ENCODE measurements around the gene TMEM108. TPM values are rescaled to one million over a fixed set of nuclear protein-coding genes. Genes with fewer than 3 reads are reported as not detected.

The TMEM108 gene
- polyA plus RNA-seq, 1 experiment = 0.63 TPM

- no peak for DNase-seq (ENCODE audit: low read depth, low spot score)
- Histone ChIP-seq H3K27ac (ENCODE audit: low read depth, low read length) (no peak overlapping the region), H3K4me3 (ENCODE audit: low read depth, low read length) (no peak overlapping the region), H3K9me3 (ENCODE audit: control insufficient read depth, insufficient read depth, low read length) (no peaks in the 10 kb centered on the region), H3K27me3 (ENCODE audit: control insufficient read depth, insufficient read depth, low read length) (no peaks in the 10 kb centered on the region)
- POLR2A ChIA-PET = no interaction called here
- TF ChIP-seq, protein P1, sequence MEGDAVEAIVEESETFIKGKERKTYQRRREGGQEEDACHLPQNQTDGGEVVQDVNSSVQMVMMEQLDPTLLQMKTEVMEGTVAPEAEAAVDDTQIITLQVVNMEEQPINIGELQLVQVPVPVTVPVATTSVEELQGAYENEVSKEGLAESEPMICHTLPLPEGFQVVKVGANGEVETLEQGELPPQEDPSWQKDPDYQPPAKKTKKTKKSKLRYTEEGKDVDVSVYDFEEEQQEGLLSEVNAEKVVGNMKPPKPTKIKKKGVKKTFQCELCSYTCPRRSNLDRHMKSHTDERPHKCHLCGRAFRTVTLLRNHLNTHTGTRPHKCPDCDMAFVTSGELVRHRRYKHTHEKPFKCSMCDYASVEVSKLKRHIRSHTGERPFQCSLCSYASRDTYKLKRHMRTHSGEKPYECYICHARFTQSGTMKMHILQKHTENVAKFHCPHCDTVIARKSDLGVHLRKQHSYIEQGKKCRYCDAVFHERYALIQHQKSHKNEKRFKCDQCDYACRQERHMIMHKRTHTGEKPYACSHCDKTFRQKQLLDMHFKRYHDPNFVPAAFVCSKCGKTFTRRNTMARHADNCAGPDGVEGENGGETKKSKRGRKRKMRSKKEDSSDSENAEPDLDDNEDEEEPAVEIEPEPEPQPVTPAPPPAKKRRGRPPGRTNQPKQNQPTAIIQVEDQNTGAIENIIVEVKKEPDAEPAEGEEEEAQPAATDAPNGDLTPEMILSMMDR (IDR thresholded peaks at IDR 0.05; ENCODE audit: low read depth, low read length) = no peak
- CTCF ChIA-PET = interaction anchor here (0.6 kb wide), 1 partner anchor 473 kb away, joined by 8 read pairs; no protein-coding TSS in a partner anchor
Measured at GRCh38 chr3:133189893-133190292, 151.7 kb downstream of the TMEM108 start.

GRCh38 chr3:133191818-133192217 lies 153.6 kb downstream of the TMEM108 start:
- H3K4me3 ChIP-seq (ENCODE audit: low read depth, low read length) = no peak overlapping the region
- H3K27ac ChIP-seq (ENCODE audit: low read depth, low read length) = no peak overlapping the region
- DNase-seq (ENCODE audit: low read depth, low spot score) = no peak
- H3K9me3 ChIP-seq (ENCODE audit: control insufficient read depth, insufficient read depth, low read length) = no peaks in the 10 kb centered on the region
- TF ChIP-seq, protein P1 (IDR thresholded peaks at IDR 0.05; ENCODE audit: low read depth, low read length) = no peak
- CTCF ChIA-PET = no interaction called here
- H3K27me3 ChIP-seq (ENCODE audit: control insufficient read depth, insufficient read depth, low read length) = no peaks in the 10 kb centered on the region
- POLR2A ChIA-PET = no interaction called here

DNA sequence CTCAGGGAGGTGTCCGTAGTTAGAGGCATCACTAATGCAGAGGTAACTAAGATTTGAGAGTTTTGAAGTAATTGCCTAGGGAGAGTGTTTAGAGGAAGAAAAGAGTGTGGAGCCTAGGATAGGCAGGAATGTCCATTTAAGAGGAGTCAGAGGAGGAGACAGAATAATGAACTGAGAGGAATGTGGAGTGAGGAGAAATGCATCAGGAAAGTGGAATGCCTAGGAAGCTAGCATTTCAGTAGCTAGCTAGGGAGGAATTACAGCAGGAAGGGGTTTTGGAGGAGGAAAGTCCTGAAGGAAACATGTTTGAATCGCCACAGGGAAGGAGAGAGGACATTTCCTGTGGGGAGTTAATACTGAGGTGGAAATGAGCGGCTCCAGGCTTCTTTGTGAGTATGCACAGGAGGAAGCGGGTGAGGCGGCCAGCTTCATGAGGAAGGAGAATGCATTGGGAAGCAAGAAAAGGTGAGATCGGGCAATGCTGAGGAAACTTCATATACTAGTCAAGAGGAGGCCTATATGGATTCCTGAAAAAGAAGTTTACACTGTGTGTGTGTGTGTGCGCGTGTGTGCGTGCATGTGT lies 154.3 kb downstream of the TMEM108 start:
- ChIA-PET CTCF (no interaction called here), POLR2A (no interaction called here)
- no peak for DNase-seq (ENCODE audit: low read depth, low spot score)
- no peaks in the 10 kb centered on the region for H3K9me3 ChIP-seq (ENCODE audit: control insufficient read depth, insufficient read depth, low read length)
- no peaks in the 10 kb centered on the region for H3K27me3 ChIP-seq (ENCODE audit: control insufficient read depth, insufficient read depth, low read length)
- TF ChIP-seq, protein P1 (IDR thresholded peaks at IDR 0.05; ENCODE audit: low read depth, low read length) = no peak
- no peak overlapping the region for H3K4me3 ChIP-seq (ENCODE audit: low read depth, low read length)
- H3K27ac ChIP-seq (ENCODE audit: low read depth, low read length) = no peak overlapping the region

DNA sequence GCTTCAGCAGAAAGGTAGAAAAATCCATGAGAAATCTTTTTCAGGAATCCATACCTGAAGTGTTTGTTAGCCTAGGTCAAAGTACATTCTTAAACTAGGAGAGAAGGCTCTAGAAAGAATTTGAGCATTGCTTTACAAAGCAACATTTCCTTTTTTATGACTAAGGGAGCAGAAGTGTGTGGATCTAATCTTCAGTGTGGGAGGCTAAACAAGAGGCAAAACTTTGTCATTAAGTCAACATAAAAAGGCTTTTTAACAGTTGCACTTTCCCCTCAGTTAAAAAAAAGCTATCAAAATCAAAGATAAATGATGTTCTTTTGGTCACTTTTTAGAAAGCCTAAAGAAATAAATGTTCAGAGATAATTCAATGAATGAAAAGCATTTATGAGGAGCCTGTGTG lies 154.8 kb downstream of the TMEM108 start:
- H3K27ac ChIP-seq (ENCODE audit: low read depth, low read length) = no peak overlapping the region
- POLR2A ChIA-PET = no interaction called here
- CTCF ChIA-PET = no interaction called here
- no peak for DNase-seq (ENCODE audit: low read depth, low spot score)
- H3K27me3 ChIP-seq (ENCODE audit: control insufficient read depth, insufficient read depth, low read length) = no peaks in the 10 kb centered on the region
- H3K9me3 ChIP-seq (ENCODE audit: control insufficient read depth, insufficient read depth, low read length) = no peaks in the 10 kb centered on the region
- TF ChIP-seq, protein P1 (IDR thresholded peaks at IDR 0.05; ENCODE audit: low read depth, low read length) = no peak
- no peak overlapping the region for H3K4me3 ChIP-seq (ENCODE audit: low read depth, low read length)

DNA sequence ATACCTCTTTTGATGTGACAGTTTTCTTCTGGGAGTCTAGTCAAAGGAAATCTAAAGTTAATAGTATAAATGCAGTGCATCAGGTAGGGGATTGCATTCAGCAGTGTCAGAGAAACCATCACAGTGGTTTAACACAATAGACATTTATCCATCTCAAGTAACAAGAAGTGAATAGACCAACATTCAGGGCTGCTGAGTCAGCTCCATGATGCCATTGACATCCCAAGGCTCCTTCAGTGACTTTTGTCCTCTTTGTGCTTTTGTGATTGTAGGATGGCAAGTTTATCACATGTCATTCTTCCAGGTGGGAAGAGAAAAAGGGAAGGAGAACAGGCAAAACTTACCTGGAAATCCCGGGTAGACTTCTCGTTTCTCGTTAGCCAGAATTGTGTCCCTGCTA lies 158.3 kb downstream of the TMEM108 start:
- DNase-seq (ENCODE audit: low read depth, low spot score) = no peak
- no peaks in the 10 kb centered on the region for H3K27me3 ChIP-seq (ENCODE audit: control insufficient read depth, insufficient read depth, low read length)
- H3K27ac ChIP-seq (ENCODE audit: low read depth, low read length) = no peak overlapping the region
- TF ChIP-seq, protein P1 (IDR thresholded peaks at IDR 0.05; ENCODE audit: low read depth, low read length) = no peak
- no peak overlapping the region for H3K4me3 ChIP-seq (ENCODE audit: low read depth, low read length)
- H3K9me3 ChIP-seq (ENCODE audit: control insufficient read depth, insufficient read depth, low read length) = no peaks in the 10 kb centered on the region
- POLR2A ChIA-PET = no interaction called here
- CTCF ChIA-PET = no interaction called here
